Measurements from ENCODE around the gene OR8A1. TPM values are rescaled to one million over a fixed set of nuclear protein-coding genes. Genes with fewer than 3 reads are reported as not detected.

The OR8A1 gene
- not detected for polyA plus RNA-seq (ENCODE audit: insufficient read length in 4 of 4)

DNA sequence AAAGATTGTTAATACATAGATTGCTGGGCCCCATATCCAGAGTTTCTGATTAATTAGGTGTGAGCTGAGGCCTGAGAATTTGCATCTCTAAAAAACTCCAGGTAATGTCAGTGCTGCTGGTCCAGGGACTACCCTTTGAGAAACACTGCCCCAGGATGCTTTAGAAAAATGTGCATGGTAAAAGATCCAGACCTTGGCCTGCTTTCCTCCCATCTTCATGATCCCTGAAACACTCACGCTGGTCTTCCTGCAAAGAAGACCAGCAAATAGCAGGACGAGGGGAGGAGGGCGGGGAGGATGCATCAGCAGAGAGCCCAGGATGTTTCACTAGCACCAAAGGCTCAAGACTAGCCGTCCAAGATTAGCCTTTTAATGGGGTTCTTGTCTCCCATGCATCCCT, at the start of gene OR8A1:
TSS of gene OR8A1 (plus strand) at position 301 of the 400 bp plus-strand sequence. CDS start 123 bp downstream, outside the sequence.
- DNase-seq (ENCODE audit: low read depth in 4 of 4, low spot score in 3 of 4) = no peak

DNA sequence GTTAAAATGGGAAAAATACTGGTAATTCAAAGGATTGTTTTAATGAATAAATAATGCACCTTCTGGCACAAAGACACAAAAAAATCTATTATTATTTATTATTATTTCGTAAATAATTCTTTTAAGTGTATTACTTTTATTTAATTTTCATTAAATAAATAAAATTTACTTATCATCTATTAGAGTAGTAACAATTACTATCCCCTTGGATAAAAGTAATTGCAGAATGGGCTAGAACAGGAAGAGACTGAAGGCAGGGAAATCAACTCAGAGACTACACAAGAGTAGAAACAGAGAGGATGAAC, 49.3 kb upstream of the OR8A1 start:
- DNase-seq (ENCODE audit: low read depth in 4 of 4, low spot score in 3 of 4) = no peak

DNA sequence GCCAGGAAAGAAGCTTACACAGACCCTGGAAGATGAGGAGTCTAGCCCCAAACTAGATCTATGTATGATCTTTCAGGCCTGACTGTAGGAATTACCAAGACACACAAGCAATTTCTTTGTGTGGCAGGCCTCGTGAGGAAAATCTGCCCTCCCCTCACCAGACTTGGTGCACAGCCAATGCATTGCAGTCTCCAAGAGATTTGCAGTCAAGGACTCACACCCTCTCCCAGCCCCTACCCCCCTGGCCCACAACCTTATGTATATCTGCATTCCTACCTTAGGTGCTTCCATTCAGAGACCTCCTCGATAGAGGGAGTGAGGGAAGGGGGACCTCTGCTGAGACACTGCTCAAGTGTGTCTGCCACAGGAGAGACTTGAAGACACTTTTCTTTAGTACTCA, 36.2 kb upstream of the OR8A1 start:
- DNase-seq (ENCODE audit: low read depth in 4 of 4, low spot score in 3 of 4) = no peak

DNA sequence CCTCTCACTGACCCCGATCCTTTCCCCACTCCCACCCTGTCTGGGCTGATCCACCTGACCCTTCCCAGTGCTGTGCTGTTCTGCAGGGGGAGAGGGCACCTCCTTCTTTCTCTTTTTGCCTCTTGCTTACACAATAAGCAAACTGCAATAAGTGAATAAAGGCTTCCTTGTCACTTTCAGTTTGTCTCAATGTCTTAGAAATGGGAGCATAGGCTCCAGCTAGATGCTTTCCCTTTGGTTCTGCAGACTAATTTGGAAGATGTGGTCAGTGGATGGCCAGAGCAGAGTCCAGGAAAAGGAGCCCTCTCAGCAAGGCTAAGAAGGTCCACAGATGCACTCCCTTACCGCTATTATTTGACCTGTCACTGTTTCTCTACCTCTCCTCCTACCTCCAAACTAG, 35.7 kb upstream of the OR8A1 start:
- no peak for DNase-seq (ENCODE audit: low read depth in 4 of 4, low spot score in 3 of 4)

DNA sequence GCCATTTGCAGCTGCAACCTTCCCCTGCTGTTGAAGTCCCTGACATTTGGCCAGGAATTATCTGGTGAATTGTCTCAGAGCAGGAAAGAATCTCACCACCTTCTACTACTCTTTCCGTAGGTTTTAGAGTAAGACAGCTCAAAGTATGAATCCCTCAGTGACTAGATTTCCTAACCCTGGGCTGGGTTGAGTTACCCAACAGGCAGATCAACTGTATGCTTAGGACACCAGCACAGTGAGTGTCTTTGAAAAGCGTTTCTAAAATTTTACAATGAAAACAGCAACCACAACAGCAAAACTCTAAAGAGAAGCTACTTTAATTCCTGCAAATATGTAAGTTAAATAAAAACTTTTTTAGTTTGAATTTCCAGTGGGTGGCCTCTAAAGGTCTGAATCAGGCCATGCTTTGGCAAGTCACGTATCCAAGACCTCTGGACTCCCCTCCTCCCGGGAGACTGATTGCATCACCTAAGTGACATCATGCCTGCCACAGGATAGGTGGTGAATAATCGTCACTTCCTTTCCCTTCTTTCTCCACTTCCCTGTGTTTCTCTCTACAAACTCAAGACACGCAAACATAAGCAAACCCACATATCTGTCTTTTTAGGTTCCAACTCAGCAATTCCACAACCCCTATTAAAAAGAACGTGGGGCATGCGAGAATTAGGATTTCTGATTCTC, 34.1 kb upstream of the OR8A1 start:
- no peak for DNase-seq (ENCODE audit: low read depth in 4 of 4, low spot score in 3 of 4)

DNA sequence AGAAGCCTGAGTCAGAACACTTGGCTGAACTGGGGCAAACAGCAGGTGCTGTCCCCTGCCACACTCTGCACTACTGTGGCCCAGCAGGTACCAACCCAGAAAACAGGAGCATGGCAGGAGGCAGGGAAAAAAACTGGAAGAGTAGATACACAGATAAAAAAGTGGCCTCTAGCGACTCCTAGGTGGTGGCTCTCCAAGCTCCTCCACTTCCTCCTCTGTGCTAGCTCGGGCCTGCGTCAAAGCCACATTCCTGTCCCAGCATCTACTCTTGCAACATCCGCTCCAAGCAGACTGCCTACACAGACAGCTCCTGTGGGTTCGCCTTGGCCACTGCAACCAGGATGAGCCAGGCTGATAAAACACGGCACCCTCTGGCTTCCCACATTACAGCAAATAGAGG, 33.3 kb upstream of the OR8A1 start:
- DNase-seq (ENCODE audit: low read depth in 4 of 4, low spot score in 3 of 4) = no peak

DNA sequence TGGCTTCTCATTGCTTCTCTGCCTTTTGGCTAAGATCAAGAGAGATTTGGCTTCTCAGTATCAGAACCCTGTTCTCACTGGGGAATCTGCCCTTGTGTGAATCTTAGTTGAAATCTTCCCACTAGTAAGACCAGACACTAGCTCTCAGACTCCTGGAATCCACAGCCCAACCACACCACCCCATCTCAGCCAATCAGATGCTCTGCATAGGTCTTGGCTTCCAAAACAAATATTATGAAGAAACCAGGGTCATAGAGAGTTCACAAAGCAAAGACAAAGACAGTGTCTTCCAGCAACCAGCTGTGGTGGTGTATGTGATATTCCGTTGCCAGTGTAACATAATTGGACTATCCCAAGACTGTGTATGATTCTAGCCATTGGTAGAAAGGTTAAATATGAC, 31.8 kb upstream of the OR8A1 start:
- no peak for DNase-seq (ENCODE audit: low read depth in 4 of 4, low spot score in 3 of 4)

DNA sequence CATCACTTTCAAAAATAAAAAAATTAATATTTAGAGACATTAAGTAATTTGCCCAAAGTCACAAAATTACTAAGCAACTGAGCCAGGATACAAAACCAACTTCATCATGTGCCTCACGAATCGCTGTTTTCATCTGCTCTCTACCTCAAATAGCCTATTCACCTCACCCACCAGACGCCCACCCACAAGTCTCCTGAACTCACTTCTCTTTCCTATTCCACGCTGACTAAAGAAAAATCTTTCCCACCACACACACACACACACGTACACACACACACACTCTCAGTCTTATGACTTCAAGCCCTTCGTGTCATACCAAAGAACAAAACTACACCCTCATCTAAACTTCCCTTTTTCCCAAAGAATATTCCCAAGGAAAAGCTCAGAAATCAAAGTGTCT, 28.6 kb upstream of the OR8A1 start:
- DNase-seq (ENCODE audit: low read depth in 4 of 4, low spot score in 3 of 4) = no peak

DNA sequence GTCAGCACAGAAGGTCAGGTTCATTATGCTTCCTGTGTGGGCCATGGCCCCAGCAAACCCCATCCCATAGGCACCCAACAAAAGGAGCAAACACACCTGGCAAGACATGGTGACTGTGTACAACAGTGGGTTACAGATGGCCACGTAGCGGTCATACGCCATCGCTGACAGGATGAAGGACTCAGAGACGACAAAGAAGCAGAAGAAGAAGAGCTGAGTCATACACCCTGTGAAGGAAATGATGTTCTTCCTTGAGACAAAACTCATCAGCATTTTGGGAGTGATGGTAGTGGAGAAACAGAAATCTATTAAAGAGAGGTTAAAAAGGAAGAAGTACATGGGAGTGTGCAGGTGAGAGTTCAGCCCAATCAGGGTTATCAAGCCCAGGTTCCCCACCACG, 26.7 kb upstream of the OR8A1 start:
- DNase-seq (ENCODE audit: low read depth in 4 of 4, low spot score in 3 of 4) = no peak

DNA sequence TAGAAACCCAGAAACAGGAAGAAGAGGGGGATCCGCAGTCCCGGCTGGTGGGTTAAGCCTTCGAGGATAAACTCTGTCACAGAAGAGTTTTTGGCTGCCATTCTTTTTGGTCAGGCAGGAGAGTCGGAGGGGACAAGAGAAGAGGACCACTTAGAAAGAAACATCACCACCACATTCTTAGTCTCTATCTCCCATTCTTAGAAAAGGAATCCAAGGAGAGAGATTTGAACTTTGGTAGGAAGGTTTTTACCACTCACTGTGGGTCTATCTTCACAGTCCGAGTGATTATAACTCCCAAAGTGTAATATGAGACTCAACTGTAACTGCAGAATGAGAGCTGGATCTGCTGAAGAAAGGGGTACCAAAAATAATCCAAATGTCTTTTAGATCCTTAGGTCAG, 26.2 kb upstream of the OR8A1 start, which contains the start of gene OR8B12:
TSS of gene OR8B12 (minus strand) at position 101 of the 400 bp plus-strand sequence. CDS start at position 101, 0 bp downstream.
- DNase-seq (ENCODE audit: low read depth in 4 of 4, low spot score in 3 of 4) = no peak

DNA sequence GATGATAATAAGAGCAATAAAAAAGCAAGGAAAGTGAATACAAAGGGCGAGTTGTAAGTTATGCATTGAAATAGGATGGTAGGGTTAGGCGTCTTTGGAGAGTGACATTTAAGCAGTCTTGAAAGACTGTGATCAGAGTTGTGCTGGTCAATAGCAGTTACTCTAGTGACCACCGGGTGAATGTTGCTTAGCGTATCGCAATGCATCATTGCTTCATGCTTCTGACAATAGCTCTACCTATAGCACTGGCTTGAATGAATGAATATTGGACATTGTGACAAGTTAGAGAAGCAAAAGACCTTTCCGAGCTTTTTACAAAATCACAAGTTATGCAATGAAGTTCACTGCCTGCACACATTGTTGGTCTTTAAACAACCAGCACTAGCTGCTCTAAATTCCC, 18.6 kb upstream of the OR8A1 start:
- DNase-seq (ENCODE audit: low read depth in 4 of 4, low spot score in 3 of 4) = no peak

DNA sequence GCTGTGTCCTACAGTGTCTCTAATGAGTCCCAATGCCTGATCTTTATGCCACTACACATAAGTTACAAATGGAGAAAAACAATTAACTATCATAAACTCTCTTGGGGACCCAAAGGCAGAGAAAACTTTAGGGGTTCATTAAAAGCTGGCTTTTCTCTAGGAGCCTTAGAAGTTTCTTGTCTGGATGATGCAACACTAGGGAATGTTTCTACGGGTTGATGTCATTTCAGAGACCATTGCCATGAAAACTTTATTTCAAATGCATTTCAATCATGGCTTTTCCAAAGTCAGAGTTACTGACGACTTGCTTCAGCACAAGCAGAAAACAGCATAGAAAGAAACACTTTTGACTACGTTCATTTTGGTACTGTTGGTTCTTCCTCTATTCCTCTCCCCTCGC, 17.8 kb upstream of the OR8A1 start:
- no peak for DNase-seq (ENCODE audit: low read depth in 4 of 4, low spot score in 3 of 4)

DNA sequence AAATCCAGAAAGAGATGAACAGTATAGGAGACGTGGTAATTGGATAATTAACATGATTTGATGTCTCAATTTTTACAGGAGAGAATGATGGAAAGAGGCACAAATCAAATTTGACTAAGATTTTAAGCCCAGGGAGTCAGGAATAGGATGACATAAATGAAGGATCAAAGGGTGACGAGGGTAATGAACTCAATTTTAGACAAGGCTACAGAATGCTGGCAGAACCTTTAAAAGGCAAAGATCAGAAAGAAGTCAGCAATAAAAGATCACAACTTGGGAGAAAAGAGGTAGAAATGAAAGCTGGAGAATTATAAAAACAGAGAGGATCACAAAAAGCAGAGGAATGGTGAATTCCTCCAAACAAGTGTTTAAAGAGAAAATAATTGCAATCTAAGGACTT, 13.0 kb upstream of the OR8A1 start:
- no peak for DNase-seq (ENCODE audit: low read depth in 4 of 4, low spot score in 3 of 4)

DNA sequence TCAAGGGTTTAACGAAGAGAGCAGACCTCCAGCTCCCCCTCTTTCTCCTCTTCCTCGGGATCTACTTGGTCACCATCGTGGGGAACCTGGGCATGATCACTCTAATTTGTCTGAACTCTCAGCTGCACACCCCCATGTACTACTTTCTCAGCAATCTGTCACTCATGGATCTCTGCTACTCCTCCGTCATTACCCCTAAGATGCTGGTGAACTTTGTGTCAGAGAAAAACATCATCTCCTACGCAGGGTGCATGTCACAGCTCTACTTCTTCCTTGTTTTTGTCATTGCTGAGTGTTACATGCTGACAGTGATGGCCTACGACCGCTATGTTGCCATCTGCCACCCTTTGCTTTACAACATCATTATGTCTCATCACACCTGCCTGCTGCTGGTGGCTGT, 363 bp downstream of the OR8A1 start:
- no peak for DNase-seq (ENCODE audit: low read depth in 4 of 4, low spot score in 3 of 4)

DNA sequence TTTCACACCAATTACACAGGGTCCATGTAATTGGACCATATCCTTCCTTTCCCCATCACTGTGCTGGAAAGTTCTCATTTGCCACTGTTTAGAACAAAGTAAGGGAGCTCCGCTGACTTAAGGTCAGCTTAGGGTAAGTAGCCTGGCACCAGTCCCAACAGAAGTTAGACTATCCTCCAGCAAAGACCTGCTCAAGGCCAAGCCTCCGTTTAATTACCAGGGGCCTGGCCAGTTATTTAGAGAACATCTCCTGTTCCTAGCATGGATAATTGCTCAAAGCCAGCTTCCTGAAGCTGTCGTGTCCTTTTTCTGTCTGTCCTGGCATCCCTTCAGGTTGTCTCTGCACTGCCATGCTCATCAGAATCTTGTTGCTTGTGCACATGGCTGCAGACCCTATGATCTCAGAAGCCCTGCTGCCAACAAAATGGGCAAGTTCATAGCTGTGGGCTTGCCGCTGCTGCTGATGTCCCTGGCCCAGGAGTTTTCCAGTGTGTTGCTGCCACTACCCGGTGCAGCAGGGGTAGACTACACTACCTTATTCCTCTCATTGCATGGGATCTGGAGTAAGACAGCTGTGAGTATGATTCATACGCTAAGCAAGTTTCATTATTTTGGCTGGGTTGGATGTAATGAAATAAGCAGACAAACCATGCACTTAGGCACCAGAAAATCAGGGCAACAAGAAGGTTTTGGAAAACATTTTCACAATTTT, 8.1 kb downstream of the OR8A1 start:
- DNase-seq (ENCODE audit: low read depth in 4 of 4, low spot score in 3 of 4) = no peak

DNA sequence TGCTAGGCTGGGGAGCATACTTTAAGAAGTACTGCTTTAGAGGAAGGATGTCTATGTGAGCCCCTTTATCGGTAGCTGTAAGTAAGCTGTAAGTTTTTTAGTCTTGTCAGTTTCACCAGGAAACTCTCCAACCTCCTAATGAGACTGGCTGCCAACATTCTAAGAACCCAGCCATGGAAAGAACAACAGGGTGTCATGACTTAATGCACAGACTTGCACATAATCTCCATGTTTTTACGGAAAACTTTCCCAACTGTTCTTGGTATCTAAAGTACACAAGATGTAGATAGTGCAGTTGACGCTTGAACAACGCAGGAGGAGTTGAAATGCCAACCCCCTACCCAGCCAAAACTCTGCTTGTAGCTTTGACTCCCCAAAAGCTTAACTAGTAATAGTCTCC, 9.0 kb downstream of the OR8A1 start:
- no peak for DNase-seq (ENCODE audit: low read depth in 4 of 4, low spot score in 3 of 4)

DNA sequence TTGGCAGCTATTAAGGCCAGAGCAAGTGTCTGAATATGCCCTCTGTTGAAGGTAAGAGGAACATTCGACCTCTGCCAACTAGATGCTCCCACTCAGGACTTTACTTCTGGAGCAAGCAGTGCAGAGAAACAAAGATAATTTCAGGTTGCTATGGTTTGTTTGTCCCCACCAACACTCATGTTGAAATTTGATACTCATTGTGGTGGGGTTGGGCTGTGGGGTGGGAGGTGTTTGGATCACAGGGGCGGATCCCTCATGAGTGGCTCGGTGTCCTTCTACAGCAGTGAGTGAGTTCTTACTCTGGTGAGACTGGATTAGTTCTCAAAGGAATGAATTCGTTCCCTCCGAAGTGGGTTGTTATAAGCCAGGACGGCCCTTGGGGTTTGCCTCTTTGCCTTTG, 12.0 kb downstream of the OR8A1 start:
- no peak for DNase-seq (ENCODE audit: low read depth in 4 of 4, low spot score in 3 of 4)

DNA sequence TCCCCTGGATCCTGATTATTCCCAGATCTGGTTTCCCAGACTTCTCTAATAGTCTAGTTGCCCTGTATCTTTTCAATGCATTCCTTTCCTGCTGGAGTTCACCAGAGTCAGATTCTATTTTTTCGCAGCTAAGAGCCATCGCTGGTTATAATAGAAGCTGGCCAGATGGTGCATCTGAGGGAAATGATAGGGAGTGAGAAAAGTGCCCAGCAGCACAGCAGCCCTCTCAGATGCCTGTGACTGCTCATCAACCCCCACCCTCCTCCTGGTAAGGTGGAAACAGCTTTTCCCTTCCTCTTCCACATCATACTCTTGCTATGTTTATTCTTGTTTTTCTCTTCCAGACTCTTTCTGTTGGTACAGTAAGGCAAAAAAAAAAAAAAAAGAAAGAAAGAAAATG, 12.8 kb downstream of the OR8A1 start:
- DNase-seq (ENCODE audit: low read depth in 4 of 4, low spot score in 3 of 4) = no peak

DNA sequence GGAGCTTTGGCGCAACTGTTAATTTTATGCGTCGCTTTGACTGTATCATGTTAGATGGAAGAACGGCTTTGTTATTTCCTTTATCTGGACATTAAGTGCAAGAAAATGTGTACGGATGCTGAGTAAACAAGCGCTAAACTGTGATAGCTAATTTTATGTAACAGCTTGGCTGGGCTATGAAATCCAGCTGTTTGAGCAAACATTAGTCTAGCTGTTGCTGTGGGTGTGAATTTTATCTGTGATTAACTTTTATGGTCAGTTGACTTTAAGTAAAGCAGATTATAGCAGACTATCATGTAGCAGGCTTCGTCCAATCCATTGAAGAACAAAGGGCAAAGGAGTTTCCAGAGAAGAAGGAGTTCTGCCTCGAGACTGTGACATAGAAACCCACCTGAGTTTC, 14.0 kb downstream of the OR8A1 start:
- DNase-seq (ENCODE audit: low read depth in 4 of 4, low spot score in 3 of 4) = no peak

DNA sequence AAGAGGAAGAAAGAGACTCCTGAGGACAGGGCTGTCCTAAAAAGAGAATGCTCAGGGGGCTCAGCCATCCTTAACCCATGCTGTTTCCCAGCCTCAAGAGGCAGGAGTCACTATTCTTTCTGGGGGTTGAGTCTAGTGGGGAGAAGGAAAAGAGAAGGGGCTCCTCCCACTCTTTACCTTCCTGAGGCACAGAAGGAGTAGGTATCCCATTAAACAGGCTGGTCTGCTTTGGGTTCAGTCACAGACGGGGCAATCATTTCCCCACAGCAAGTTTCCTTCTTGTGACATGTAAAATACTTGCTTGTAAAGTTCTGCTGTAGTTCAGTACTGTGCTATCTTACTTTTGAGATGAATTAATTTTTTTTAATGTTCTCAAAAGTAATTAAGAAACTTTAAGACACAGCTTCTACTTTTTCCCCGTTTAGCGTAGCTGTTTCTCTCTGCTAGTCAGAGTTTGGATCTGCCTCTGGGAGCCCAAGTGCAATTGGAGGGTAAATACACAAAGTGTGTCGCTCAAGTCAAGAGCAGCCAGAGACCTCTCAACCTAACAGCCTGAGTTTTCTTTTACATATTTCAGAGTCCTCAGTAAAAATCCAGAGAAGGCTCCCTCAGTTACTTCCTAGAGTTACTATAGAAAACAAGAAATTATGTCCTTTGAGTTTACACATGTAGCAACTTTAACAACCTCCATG, 15.0 kb downstream of the OR8A1 start:
- DNase-seq (ENCODE audit: low read depth in 4 of 4, low spot score in 3 of 4) = no peak

DNA sequence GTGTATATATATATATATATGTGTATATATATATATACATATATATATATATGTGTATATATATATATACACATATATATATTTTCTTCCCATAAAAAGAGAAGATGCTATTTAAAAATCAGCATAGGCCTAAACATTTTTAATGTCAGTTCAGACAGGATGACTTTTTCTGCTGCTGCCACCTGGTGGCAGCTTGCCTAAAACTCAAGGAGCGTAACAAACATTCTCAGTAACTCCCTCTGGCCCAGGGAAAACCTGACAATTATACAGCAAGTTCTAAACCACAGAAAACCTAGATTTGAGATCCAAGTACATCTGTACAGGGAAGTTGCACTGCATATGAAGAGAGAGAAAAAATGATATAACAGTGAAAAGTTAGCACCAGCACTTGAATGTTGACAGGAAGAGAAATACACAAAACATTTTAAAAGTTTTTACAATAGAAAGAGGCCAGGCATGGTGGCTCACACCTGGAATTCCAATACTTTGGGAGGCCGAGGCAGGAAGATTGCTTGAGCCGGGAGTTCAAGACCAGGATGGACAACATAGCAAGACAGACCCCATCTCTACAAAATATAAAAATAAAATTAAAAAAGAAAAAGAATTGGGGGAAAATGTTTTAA, 16.6 kb downstream of the OR8A1 start:
- peak; percentile 18 to 33 (median 25) for DNase-seq (ENCODE audit: low read depth in 4 of 4, low spot score in 3 of 4)

DNA sequence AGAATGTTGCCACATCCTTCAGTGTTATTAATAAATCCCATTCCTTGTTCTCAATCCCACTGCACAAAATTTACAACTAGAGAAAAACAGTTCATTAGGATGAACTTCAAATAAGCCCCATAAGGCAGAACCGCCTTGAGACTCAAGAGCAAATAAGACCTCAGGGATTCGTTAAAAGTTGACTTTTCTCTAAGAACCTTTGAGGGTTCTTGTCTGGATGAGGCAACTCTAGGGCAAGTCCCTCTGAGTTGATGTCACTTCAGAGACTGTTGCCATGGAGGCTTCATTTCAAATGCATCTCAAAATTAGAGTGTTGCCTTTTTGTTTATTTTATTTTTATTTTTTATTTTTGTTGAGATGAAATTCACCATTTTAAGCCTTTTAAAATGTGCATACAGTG, 21.6 kb downstream of the OR8A1 start:
- no peak for DNase-seq (ENCODE audit: low read depth in 4 of 4, low spot score in 3 of 4)
